Measurements from ENCODE around the gene PLOD2. TPM values are rescaled to one million over a fixed set of nuclear protein-coding genes. Genes with fewer than 3 reads are reported as not detected.

Gene PLOD2
- total RNA-seq, 1 experiment from 2014 or later = 36.6 TPM

DNA sequence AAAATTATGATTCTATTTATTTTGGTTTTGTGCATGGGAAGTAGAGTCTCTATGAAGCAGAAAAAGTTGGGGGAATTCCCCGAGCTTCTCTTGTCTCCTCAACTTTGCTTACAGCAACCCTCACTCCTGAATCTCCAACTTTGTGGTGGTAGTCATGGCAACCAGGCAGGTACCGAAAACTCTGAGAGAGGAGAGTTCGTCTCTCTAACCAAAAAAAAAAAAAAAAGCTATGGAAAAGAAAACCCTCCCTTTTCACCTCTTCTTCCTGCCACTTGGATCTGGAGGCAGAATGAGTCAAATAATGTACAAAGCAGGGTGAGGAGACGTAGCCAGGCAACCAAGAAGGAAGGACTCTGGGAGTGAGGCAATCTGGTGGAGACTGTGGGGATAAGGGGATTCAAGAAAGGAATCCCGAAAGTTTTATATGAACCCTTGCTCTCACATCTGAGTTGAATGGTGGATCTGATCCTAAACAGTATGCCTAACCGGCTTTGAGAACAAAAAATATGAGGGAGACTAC, 108.1 kb downstream of the PLOD2 start (continued):
- TF ChIP-seq, protein P1, sequence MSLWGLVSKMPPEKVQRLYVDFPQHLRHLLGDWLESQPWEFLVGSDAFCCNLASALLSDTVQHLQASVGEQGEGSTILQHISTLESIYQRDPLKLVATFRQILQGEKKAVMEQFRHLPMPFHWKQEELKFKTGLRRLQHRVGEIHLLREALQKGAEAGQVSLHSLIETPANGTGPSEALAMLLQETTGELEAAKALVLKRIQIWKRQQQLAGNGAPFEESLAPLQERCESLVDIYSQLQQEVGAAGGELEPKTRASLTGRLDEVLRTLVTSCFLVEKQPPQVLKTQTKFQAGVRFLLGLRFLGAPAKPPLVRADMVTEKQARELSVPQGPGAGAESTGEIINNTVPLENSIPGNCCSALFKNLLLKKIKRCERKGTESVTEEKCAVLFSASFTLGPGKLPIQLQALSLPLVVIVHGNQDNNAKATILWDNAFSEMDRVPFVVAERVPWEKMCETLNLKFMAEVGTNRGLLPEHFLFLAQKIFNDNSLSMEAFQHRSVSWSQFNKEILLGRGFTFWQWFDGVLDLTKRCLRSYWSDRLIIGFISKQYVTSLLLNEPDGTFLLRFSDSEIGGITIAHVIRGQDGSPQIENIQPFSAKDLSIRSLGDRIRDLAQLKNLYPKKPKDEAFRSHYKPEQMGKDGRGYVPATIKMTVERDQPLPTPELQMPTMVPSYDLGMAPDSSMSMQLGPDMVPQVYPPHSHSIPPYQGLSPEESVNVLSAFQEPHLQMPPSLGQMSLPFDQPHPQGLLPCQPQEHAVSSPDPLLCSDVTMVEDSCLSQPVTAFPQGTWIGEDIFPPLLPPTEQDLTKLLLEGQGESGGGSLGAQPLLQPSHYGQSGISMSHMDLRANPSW (CRISPR knock-in tag; conservative IDR thresholded peaks at IDR 0.05; ENCODE audit: low read depth) = no peak
- TF ChIP-seq CREB1 (CRISPR knock-in tag; IDR thresholded peaks at IDR 0.05) = no peak
- TF ChIP-seq NR3C1 (CRISPR knock-in tag; conservative IDR thresholded peaks at IDR 0.05; ENCODE audit: low read depth) = no peak

DNA sequence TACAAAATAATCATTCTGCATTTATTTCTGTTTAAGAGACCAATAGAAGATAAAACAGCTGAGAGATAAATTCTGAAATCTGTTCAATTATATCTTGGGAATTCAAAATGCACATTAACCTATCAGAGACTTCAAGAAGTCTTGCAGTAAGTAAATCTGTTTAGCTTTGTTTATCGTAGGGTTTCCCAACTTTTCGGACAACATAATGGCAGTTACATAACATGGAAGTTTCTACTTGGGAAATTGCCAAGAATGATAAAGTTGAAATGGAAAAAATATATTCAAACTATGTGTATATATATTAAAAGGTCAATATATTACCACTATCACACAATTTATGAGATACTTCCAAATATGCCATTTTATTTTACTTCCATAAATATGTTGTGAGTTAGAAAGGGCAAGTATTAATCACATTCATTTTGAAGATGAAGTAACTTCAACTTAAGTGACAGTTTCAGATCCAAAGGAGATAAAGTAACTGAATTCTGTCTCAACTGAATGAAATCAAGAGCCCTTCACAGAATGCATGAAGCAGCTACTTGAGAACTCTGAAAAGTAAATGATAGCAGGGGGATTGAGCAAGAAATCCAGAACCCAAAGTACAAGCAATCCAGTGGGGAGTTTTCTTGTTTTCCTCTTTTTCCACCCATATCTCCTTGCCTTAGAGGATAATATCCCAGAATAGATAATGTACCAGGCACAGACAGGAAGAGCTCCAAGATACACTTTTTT, 108.8 kb downstream of the PLOD2 start:
- ATAC-seq (no peak), DNase-seq (ENCODE audit: low spot score) (no peak)
- no peaks in the 10 kb centered on the region for H3K36me3 Mint-ChIP-seq
- H3K9me3 Mint-ChIP-seq = no peaks in the 10 kb centered on the region
- ChIA-PET POLR2A (no interaction called here), CTCF (interaction anchor here (0.7 to 1.5 kb wide), 3 partner anchors 13 to 236 kb away, joined by 3 to 4 read pairs (median 3); no protein-coding TSS in a partner anchor)
- TF ChIP-seq, protein P2, sequence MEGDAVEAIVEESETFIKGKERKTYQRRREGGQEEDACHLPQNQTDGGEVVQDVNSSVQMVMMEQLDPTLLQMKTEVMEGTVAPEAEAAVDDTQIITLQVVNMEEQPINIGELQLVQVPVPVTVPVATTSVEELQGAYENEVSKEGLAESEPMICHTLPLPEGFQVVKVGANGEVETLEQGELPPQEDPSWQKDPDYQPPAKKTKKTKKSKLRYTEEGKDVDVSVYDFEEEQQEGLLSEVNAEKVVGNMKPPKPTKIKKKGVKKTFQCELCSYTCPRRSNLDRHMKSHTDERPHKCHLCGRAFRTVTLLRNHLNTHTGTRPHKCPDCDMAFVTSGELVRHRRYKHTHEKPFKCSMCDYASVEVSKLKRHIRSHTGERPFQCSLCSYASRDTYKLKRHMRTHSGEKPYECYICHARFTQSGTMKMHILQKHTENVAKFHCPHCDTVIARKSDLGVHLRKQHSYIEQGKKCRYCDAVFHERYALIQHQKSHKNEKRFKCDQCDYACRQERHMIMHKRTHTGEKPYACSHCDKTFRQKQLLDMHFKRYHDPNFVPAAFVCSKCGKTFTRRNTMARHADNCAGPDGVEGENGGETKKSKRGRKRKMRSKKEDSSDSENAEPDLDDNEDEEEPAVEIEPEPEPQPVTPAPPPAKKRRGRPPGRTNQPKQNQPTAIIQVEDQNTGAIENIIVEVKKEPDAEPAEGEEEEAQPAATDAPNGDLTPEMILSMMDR (IDR thresholded peaks at IDR 0.05) = no peak
- TF ChIP-seq IRF2 (CRISPR knock-in tag; IDR thresholded peaks at IDR 0.05; ENCODE audit: borderline replicate concordance, low read depth) (no peak), ZNF671 (CRISPR knock-in tag; IDR thresholded peaks at IDR 0.05) (no peak), ETV6 (CRISPR knock-in tag; IDR thresholded peaks at IDR 0.05) (no peak), CREM (CRISPR knock-in tag; IDR thresholded peaks at IDR 0.05) (no peak)
- TF ChIP-seq, protein P3, sequence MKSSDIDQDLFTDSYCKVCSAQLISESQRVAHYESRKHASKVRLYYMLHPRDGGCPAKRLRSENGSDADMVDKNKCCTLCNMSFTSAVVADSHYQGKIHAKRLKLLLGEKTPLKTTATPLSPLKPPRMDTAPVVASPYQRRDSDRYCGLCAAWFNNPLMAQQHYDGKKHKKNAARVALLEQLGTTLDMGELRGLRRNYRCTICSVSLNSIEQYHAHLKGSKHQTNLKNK (CRISPR knock-in tag; IDR thresholded peaks at IDR 0.05) = no peak
- peaks cover 5% of the 10 kb centered on the region for H3K4me1 Mint-ChIP-seq
- no peak overlapping the region for H3K27ac Mint-ChIP-seq
- H3K27me3 Mint-ChIP-seq (ENCODE audit: low read depth) = no peaks in the 10 kb centered on the region
- H3K4me3 Mint-ChIP-seq = no peak overlapping the region

DNA sequence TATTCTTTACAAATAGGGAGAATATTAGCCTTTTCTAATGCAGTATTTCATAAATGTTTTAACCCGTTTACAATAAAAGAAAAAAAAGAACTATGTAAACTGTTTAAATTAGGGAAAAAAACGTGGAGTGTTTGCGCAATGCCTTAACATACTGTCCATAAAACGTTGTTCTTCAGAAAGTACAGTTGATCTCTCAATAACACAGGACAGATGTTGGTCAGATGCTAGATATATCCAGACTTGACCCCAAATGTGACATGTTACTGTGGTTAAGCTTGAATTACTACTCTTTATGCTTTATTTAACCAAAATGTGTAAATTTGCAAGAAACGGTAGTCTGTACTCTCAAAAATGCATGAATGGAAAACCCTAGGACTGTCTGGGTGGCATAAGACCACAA, 110.3 kb downstream of the PLOD2 start:
- ChIA-PET POLR2A (no interaction called here), CTCF (no interaction called here)
- Mint-ChIP-seq H3K36me3 (no peaks in the 10 kb centered on the region), H3K27ac (no peak overlapping the region), H3K4me3 (no peak overlapping the region), H3K27me3 (ENCODE audit: low read depth) (no peaks in the 10 kb centered on the region), H3K4me1 (peaks cover 5% of the 10 kb centered on the region), H3K9me3 (0 out of 2 replicates have a peak, but pooled peaks cover 6% of the 10 kb centered on the region)
- ATAC-seq (no peak), DNase-seq (ENCODE audit: low spot score) (no peak)
- no peak for TF ChIP-seq FOXK1 (CRISPR knock-in tag; IDR thresholded peaks at IDR 0.05)
- no peak for TF ChIP-seq CREB1 (CRISPR knock-in tag; IDR thresholded peaks at IDR 0.05)
- TF ChIP-seq NFE2L1 (CRISPR knock-in tag; IDR thresholded peaks at IDR 0.05) = no peak
- TF ChIP-seq, protein P4, sequence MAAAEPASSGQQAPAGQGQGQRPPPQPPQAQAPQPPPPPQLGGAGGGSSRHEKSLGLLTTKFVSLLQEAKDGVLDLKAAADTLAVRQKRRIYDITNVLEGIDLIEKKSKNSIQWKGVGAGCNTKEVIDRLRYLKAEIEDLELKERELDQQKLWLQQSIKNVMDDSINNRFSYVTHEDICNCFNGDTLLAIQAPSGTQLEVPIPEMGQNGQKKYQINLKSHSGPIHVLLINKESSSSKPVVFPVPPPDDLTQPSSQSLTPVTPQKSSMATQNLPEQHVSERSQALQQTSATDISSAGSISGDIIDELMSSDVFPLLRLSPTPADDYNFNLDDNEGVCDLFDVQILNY (CRISPR knock-in tag; IDR thresholded peaks at IDR 0.05) = no peak
- TF ChIP-seq, protein P3 (CRISPR knock-in tag; IDR thresholded peaks at IDR 0.05) = no peak
- TF ChIP-seq, protein P5, sequence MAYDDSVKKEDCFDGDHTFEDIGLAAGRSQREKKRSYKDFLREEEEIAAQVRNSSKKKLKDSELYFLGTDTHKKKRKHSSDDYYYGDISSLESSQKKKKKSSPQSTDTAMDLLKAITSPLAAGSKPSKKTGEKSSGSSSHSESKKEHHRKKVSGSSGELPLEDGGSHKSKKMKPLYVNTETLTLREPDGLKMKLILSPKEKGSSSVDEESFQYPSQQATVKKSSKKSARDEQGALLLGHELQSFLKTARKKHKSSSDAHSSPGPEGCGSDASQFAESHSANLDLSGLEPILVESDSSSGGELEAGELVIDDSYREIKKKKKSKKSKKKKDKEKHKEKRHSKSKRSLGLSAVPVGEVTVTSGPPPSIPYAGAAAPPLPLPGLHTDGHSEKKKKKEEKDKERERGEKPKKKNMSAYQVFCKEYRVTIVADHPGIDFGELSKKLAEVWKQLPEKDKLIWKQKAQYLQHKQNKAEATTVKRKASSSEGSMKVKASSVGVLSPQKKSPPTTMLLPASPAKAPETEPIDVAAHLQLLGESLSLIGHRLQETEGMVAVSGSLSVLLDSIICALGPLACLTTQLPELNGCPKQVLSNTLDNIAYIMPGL (CRISPR knock-in tag; IDR thresholded peaks at IDR 0.05) = no peak
- TF ChIP-seq, protein P6, sequence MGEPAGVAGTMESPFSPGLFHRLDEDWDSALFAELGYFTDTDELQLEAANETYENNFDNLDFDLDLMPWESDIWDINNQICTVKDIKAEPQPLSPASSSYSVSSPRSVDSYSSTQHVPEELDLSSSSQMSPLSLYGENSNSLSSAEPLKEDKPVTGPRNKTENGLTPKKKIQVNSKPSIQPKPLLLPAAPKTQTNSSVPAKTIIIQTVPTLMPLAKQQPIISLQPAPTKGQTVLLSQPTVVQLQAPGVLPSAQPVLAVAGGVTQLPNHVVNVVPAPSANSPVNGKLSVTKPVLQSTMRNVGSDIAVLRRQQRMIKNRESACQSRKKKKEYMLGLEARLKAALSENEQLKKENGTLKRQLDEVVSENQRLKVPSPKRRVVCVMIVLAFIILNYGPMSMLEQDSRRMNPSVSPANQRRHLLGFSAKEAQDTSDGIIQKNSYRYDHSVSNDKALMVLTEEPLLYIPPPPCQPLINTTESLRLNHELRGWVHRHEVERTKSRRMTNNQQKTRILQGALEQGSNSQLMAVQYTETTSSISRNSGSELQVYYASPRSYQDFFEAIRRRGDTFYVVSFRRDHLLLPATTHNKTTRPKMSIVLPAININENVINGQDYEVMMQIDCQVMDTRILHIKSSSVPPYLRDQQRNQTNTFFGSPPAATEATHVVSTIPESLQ (CRISPR knock-in tag; IDR thresholded peaks at IDR 0.05) = no peak
- TF ChIP-seq ZNF423 (CRISPR knock-in tag; IDR thresholded peaks at IDR 0.05) = no peak
- TF ChIP-seq, protein P7, sequence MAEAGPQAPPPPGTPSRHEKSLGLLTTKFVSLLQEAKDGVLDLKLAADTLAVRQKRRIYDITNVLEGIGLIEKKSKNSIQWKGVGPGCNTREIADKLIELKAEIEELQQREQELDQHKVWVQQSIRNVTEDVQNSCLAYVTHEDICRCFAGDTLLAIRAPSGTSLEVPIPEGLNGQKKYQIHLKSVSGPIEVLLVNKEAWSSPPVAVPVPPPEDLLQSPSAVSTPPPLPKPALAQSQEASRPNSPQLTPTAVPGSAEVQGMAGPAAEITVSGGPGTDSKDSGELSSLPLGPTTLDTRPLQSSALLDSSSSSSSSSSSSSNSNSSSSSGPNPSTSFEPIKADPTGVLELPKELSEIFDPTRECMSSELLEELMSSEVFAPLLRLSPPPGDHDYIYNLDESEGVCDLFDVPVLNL (CRISPR knock-in tag; IDR thresholded peaks at IDR 0.05; ENCODE audit: borderline replicate concordance, low read depth) = no peak
- TF ChIP-seq JAZF1 (CRISPR knock-in tag; IDR thresholded peaks at IDR 0.05) = no peak
- no peak for TF ChIP-seq SP1 (CRISPR knock-in tag; conservative IDR thresholded peaks at IDR 0.05)
